Astrocyte of the spinal cord (primary cell): ENCODE data around the gene VPREB1.
A peak's percentile ranks its signal among the peaks of the same experiment; 100 is the strongest.

Experiments
- DNase-seq: peaks from one replicate; pipeline ENCODE4 v3.0.0; 2011; ENCODE audit warnings: low read depth, low spot score
- H3K4me3 ChIP-seq: 2 replicates; pipeline ENCODE4 v1.5.1; 2011; ENCODE audit warnings: low read depth, mild to moderate bottlenecking, low read length, moderate library complexity
- in situ Hi-C: cut with HindIII; loops from 2 replicates; pipeline ENCODE4 v1.10.0; 2017; ENCODE audit warnings: low sequenced_read_pairs
- TF ChIP-seq, protein P1 (sequence below): IDR thresholded peaks from 2 replicates; pipeline ENCODE4 v1.5.1; 2012; ENCODE audit warnings: low read depth, mild to moderate bottlenecking, low read length, inconsistent platforms

Gene VPREB1, protein sequence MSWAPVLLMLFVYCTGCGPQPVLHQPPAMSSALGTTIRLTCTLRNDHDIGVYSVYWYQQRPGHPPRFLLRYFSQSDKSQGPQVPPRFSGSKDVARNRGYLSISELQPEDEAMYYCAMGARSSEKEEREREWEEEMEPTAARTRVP

GRCh38 chr22:22244316-22245250 lies at the start of gene VPREB1:
TSS of gene VPREB1 (plus strand) at chr22:22244786. CDS start at chr22:22244814, 28 bp downstream.
- no peak within 1 kb of the TSS for H3K4me3 ChIP-seq
- TF ChIP-seq, protein P1, sequence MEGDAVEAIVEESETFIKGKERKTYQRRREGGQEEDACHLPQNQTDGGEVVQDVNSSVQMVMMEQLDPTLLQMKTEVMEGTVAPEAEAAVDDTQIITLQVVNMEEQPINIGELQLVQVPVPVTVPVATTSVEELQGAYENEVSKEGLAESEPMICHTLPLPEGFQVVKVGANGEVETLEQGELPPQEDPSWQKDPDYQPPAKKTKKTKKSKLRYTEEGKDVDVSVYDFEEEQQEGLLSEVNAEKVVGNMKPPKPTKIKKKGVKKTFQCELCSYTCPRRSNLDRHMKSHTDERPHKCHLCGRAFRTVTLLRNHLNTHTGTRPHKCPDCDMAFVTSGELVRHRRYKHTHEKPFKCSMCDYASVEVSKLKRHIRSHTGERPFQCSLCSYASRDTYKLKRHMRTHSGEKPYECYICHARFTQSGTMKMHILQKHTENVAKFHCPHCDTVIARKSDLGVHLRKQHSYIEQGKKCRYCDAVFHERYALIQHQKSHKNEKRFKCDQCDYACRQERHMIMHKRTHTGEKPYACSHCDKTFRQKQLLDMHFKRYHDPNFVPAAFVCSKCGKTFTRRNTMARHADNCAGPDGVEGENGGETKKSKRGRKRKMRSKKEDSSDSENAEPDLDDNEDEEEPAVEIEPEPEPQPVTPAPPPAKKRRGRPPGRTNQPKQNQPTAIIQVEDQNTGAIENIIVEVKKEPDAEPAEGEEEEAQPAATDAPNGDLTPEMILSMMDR, result no peak
- no peak for DNase-seq
- in situ Hi-C loops, result no loop called here

GRCh38 chr22:22194931-22195264 lies 49.7 kb upstream of the VPREB1 start:
- no peak for DNase-seq
- TF ChIP-seq, protein P1, result no peak
- in situ Hi-C loops, result no loop called here
- H3K4me3 ChIP-seq, result no peak overlapping the region

DNA sequence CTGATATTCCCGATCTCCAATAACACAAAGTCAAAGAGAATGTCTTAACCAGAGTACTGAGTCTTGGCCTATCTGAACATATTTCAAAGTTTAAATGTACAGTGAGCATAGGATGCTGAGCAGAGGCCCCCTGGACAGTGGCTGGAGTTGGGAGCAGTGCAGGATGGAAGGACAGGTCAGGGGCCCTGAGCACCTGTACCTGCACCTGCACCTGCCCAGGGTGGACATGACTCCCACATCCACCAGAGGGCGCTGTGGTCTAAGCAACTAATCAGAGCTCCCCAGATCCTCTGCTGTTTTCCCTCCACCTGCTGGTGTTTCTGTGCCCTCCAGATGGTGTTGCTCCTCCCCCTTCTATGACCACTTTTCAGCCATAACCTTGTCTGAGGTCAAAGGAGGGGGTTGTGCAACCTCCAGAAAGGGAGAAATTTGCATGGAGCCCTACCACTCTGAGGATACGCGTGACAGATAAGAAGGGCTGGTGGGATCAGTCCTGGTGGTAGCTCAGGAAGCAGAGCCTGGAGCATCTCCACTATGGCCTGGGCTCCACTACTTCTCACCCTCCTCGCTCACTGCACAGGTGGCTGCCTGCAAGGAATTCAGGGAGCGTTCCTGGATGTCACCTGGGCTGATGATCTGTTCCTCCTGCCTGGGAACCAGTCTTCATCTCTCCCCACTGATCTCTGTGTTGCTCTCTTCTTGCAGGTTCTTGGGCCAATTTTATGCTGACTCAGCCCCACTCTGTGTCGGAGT lies 49.1 kb upstream of the VPREB1 start:
- DNase-seq, result peak; percentile 32
- H3K4me3 ChIP-seq, result no peak overlapping the region
- TF ChIP-seq, protein P1, result peak; percentile 88
- in situ Hi-C loops, result no loop called here

DNA sequence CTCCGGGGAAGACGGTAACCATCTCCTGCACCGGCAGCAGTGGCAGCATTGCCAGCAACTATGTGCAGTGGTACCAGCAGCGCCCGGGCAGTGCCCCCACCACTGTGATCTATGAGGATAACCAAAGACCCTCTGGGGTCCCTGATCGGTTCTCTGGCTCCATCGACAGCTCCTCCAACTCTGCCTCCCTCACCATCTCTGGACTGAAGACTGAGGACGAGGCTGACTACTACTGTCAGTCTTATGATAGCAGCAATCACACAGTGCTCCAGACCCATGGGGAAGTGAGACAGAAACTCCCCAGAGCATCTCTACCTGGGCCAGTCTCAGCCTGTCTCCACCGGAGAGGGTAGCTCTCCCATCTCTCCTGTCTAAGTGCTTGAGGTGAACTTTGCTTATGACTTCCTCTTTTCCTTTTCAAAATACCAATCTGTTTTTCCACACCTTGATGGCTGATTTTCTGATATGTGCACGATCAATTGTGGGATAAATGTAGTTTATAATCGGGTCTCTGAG lies 48.5 kb upstream of the VPREB1 start:
- no peak overlapping the region for H3K4me3 ChIP-seq
- TF ChIP-seq, protein P1, result no peak
- DNase-seq, result no peak
- in situ Hi-C loops, result no loop called here

- H3K4me3 ChIP-seq, result no peak overlapping the region
- TF ChIP-seq, protein P1, result no peak
- in situ Hi-C loops, result no loop called here
- DNase-seq, result no peak
These were observed 47.6 kb upstream of the VPREB1 start for GRCh38 chr22:22196833-22197477.

DNA sequence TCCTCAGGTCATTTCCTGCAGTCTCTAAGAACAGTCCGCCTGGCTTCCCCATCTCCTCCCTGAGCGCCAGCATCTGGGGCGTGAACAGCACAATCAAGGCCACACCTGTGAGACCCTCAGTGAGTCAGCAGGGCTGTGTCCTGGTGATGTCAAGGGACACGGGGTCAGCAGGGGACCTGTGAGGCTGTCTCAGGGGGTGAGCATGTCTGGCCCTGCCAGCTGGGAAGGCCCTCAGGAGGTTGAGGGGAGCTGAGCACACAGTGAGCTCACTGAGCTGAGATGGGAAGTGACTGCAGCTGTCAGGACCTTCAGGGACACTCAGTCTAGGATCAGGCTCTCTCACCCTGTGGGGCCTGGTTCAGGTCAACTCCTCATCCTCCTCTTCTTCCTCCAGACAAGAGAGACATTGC lies 46.6 kb upstream of the VPREB1 start:
- in situ Hi-C loops, result no loop called here
- TF ChIP-seq, protein P1, result no peak
- H3K4me3 ChIP-seq, result no peak overlapping the region
- no peak for DNase-seq
